Skeletal muscle cell (primary cell): Measurements from ENCODE around the gene PRUNE2.

Source experiments
- DNase-seq: peaks from one replicate; pipeline ENCODE4 v3.0.0-alpha.2; 2010; ENCODE audit warnings: low read depth
- H3K4me3 ChIP-seq: 2 replicates; pipeline ENCODE4 v1.5.1; 2011; ENCODE audit warnings: low read depth, mild to moderate bottlenecking, control low read depth, low read length, moderate library complexity

Gene PRUNE2

DNA sequence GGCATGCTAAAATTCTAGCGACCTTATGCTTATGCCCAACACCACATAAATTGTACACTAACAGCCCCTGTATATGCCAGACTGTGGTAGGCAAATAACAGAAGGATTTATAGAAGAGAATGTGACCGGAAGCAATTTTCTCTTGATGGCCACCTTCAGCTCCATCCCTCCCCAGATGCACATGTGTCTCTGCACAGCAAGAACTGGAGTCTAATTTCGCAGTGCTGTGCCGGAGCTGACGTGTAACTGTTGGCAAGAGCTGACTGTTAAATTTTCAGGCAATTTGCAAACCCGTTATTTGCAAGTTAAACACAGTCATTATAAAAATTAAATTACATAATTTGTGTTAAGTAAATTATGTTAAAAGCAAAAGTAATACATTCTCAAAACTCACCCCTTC is 93.3 kb downstream of the PRUNE2 start:
- H3K4me3 ChIP-seq, result no peak overlapping the region
- DNase-seq, result no peak

DNA sequence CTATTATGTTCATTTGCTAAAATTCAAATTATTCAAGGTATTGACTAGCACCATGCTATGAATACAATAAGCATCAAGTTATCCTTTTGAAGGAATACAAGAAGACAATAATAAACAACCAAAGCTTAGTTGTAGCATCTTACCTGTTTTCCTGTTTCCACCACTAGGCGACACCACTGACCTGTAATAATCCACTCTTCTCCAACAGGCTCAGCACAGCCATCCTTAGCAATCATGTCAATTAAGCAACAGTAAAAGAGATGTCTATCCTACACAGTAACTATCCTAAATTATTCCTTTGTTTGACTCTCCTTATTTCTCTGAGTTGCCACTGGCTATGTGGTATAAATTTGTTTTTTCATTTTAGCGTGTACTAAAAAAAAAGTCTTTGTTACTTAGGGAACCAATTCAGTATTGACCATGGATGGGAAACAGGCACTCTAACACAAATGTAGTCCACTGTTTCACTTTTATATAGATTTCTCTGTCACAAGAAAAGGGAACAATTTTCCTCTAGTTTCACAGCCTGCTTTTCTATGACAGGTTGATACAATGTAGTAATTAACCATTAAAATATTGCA is 95.4 kb downstream of the PRUNE2 start:
- no peak for DNase-seq
- no peak overlapping the region for H3K4me3 ChIP-seq

DNA sequence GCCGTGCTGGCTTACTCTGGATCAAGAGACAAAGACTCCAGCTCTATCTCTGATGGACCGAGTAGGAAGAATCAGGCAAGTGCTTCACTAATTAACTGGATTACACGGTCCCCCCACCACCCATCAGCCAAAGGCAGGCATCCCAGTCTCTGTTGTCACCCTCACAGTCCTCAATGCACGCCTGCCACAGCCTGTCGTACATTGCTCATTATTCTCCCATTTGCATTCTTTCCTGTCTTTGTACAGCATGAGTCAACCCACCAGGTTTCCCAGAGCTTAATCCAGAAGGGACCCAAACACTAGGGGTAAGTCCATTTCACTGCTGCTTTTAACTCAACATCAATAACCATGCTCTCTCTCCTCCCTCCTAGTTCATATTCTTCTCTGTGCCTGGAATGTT is 97.3 kb downstream of the PRUNE2 start:
- DNase-seq, result no peak
- H3K4me3 ChIP-seq, result no peak overlapping the region

DNA sequence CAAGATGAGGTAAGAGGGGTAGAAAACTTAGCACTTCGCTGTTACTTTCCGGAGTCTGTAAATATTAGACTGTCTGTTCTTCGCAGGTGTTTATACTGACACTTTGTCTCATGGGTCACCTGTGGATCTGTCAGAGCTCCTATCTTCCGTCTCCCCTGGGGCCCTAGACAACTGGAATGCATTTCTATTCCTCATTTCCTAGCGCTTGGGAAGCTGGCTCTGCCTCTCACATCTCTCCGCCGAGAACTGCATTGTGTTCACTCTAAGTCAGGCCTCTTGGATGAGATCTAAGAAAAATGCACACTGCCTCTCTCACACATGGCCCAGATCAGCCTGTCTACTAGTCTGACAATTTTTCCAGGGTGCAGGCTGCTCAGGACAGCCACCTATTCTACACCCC is 102.2 kb downstream of the PRUNE2 start:
- no peak overlapping the region for H3K4me3 ChIP-seq
- no peak for DNase-seq

DNA sequence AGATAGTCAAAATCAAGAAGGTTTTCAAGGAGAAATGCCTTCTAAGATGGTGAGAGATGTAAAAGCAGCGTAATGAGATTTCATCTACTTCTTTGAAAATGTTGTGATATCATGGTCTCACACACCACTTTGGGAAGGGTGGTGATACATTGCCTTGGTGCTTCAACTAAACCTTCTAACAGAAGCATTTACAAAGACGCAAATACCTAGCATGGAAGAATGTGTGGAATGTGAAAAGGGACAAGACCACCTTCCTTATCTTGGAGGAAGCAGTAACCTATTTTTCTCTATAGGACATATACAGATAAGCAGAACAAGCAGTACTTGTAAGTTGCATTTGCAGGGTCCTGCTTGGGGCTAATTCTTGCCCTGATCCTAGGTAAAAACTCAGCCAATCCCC is 102.8 kb downstream of the PRUNE2 start:
- H3K4me3 ChIP-seq, result no peak overlapping the region
- DNase-seq, result no peak

DNA sequence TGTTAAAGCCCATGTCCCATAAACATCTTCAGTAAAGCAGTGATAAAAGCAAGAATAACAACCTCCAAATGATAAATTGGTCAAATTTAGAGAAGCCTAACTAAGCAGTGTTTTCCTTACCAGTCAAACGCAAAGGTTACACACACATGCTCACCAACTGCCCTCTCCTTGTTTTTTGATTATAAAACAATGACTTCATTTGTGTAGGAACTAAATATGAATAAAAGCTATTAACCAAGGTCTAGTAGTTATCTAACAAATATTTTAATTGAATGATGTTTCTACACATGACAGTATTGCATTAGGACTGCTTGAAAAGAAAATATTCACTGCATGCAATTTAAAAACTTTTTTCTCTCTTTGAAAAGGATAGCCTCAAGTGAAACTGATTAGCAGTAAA is 105.0 kb downstream of the PRUNE2 start:
- no peak overlapping the region for H3K4me3 ChIP-seq
- DNase-seq, result no peak

DNA sequence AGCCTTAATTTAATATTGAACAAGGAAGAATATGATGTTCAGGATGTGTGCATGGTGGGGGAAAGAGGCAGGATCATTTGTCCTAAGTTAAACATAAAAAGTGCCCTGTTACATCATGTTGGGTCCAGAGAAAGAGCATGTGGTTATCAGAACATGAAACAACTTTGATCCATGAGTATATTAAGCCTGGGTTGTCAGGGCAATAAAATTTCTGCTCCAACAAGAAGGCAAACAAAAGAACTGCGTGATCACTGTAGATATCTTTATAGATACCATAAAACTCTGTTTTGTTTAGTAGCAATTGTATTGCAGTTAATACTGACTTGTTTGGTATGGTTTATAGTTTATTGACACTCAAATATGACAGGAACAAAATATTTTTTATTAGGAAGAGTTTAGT is 106.4 kb downstream of the PRUNE2 start:
- H3K4me3 ChIP-seq, result no peak overlapping the region
- no peak for DNase-seq

DNA sequence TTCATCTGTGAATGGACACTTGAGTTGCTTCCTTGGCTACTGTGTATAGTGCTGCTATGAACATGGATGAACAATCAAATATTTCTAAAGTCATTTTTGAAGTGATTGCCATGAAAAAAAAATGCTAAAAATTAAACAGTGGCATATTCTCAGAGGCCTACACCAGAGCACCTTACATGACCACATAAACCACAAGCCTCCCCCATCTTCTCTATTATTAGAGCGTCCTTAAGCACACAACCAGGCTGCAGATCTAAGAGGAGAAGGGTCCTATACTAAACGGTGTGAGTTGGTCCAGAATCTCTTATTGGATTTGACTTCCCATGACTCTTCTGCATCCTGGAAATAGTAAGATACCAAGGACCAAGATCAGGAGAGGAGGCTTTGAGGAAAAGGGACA is 107.4 kb downstream of the PRUNE2 start:
- H3K4me3 ChIP-seq, result no peak overlapping the region
- DNase-seq, result no peak

DNA sequence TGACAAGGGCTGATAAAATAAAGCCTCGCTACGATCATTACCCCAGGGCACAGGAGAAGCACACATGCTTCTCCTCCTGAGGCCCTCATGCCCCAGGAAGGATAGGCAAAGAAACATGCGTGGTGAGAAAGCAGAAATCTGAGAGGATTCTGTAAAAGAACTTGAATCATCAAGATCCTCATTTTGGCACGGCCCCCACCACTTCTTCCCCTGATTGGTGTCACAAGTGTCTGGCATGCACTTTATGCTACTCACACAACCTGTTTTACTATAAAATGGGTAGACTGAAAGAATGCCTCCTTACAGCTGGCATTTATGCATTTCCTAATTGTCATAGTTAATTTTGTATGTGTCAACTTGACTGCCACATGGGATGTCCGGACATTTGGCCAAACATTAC is 109.6 kb downstream of the PRUNE2 start:
- DNase-seq, result no peak

DNA sequence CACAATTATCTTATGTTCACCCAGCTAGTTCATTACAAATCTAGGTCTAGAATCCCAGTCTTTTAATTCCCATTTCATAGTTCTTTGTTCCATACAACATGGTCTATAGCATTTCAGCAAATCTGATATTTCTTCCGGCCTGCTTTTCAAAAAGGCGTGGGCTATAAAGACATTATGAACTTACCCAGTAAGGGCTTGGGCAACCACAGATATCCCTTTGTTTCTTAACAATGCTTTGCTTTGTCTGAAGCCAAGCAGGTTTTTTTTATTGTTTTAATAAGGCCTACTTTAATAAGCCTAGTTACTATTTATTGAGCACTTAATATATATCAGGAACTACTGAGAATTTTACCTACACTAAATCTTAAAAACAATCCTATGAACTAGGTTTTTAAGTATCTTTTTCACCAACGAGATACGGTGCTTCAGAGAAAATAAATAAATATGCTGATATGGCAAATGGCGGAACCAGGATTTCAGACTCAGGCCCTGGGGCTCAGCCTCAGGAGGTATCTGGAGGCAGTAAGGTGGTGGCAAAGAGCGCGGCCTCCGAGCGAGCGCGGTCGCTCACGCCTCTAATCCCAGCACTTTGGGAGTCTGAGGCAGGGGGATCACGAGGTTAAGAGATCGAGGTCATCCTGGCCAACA is 112.0 kb downstream of the PRUNE2 start:
- no peak for DNase-seq
- no peak overlapping the region for H3K4me3 ChIP-seq

More for the DNA sequence above, 109.6 kb downstream of the PRUNE2 start:
- H3K4me3 ChIP-seq, result no peak overlapping the region

DNA sequence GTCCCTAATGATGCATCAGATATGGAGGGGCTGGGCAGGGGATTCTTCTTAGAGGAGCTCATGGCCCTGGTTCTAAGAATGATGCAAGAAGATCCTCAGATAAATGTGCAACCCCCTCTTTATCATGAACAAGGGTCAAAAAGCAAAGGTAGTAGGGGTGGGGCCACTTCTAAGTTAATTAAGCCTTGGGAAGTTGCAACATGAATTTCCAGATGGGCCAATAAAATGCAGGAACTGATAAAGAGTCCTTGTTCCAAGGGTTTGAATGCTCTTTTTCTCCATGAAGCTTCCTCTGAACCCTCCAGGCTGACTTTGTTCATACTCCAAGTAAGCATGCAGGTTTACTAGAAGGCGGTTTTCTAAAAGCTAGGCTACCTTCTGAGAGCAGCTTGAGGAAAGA is 116.1 kb downstream of the PRUNE2 start:
- DNase-seq, result no peak
- H3K4me3 ChIP-seq, result no peak overlapping the region

DNA sequence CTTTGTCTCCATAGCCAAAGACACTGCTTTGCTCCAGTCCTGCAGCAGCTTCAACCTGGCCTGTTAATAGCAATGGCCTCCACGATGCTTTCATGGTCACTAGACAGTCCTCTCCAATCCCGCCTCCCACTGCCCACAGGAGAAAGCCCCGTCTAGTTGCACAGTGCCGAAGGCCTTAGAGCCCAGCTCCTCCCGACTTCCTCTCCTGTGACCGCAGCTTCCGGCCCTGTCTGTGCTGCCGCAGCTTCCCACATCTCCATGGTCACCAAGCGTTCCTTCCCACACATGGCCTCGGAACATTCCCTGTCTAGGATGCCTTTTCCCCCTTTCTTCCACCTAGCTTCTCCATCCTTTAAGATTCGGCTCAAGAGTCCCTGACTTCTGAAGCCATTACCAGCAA is 118.2 kb downstream of the PRUNE2 start:
- DNase-seq, result no peak
- H3K4me3 ChIP-seq, result no peak overlapping the region

DNA sequence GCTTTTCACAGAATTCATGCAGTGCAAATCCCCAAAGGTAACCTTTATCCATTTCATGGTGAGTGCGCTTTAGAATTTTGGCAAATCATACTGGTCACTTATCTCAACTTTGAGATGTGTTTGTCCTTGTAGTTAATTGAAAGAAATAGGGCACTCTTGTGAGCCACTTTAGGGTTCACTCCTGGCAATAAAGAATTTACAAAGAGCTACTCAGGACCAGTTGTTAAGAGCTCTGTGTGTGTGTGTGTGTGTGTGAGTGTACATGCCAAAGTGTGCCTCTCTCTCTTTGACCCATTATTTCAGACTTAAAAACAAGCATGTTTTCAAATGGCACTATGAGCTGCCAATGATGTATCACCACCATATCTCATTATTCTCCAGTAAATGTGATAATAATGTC is 120.4 kb downstream of the PRUNE2 start:
- no peak overlapping the region for H3K4me3 ChIP-seq
- no peak for DNase-seq

DNA sequence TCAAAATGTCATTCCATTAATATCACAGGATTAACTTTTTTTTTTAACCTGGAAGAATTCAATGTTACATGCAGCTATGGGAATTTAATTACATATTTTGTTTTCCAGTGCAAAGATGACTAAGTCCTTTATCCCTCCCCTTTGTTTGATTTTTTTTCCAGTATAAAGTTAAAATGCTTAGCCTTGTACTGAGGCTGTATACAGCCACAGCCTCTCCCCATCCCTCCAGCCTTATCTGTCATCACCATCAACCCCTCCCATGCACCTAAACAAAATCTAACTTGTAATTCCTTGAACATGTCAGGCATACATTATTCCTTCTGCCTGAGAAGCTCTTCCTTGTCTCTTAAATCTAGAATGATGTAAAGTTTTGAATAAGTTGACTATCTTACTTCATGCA is 121.0 kb downstream of the PRUNE2 start:
- H3K4me3 ChIP-seq, result no peak overlapping the region

DNA sequence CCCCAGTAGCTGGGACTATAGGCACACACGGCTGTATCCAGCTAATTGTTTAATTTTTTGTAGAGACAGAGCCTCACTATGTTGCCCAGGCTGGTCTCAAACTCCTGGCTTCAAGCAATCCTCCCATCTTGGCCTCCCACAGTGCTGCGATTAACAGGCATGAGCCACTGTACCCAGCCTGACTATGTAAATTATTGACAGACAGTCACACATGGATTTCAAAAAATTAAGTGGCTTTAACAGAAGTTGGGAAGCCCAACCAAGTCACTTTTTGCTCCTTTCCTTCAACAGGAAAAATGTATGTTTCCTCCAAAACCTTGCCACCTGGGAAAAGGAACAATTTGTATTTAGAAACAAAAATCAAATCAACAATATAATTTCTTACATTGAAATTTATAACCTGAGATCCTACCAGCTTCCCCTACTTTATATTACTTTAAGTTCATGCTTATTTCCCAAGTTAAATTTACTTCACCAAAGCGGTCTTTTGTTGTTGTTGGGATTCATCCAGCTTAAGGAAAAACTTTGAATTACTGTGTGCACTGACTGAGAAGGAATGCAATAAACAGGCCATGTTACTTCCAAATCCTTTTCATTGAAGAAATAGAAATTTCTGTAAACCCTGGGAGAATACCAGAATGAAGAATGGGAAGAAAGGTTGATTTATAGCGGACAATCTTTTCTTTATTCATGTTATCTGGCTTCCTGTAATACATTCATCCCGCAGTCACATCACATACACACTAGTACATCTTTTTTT is 133.0 kb downstream of the PRUNE2 start:
- DNase-seq, result peak; percentile 16
- H3K4me3 ChIP-seq, result no peak overlapping the region

More for the DNA sequence above, 121.0 kb downstream of the PRUNE2 start:
- no peak for DNase-seq

DNA sequence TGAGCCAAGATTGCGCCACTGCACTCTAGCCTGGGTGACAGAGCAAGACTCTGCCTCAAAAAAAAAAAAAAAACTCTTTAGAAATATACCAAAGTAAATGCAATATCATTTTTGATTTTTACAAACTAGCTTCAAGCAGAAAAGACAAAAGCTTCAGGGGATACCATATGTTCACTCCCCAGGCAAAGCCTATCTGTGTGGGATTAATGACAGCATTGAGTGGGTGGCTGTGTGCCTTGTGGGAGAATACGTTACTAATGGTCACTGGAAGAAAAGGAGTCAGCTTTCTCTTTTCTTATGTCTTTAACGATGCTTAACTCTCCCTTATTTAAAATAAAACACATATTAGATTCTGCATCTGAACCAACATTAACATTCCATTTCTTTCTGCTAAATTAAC is 139.8 kb downstream of the PRUNE2 start:
- no peak for DNase-seq
- no peak overlapping the region for H3K4me3 ChIP-seq

DNA sequence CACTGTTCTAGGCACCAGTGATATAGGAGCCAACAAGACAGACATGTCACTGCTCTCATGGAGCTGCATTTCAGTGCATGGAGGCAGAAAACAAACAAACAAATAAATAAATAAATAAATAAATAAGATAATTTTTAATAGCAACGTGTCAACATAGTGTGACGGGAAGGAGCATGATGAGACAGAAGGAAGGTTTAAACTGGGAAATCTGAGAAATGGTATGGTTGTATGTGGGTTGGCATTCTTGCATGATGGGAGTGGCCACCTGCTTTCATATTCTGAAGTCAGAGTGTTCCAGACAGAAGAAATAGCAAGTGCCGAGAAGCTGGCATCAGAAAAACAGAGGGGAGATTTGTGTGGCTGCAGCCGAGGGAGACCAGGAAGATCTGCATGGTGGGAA is 141.8 kb downstream of the PRUNE2 start, which contains the start of gene PCA3:
Gene PCA3 (plus strand): TSS at position 301 of the 400 bp plus-strand sequence.
- no peak for DNase-seq
- H3K4me3 ChIP-seq, result no peak within 1 kb of the TSS

DNA sequence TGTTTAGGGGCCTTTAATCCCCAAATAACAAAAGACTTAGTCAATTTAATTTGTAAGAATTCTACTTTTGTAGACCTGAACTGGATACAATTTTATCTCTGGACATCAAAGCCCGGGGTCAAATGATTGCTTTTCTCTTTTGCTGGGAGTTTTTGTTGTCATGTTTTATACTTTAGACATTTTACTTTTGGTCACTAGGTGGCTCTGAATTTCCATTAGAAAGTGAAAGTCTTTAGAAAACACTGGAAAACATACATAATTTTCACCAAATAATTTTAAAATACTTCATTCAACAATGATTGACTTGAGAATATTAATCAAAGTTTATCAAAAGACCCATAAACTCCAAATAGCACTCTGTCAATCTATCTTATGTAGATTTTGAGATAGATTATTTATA is 144.5 kb downstream of the PRUNE2 start:
- no peak overlapping the region for H3K4me3 ChIP-seq
- DNase-seq, result no peak

DNA sequence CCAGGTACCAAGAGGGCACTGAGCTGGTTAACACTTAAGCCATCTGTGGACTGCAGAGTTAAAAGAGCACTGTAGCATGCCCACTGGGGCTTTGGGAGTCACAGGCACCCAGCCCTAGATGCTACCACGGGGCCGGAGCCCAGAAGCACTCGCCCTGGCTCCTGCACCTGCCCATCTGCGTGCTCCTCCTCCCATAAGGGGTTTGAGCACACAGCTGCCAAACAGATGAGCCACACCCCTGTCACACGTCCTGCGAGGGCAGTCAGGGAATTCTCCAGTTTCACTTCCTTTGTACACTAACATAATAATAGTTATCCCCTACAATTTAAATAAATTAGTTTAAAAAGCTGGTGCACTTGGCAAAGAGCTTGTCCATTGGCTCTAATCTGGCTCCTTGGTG is 146.2 kb downstream of the PRUNE2 start:
- no peak for DNase-seq
- H3K4me3 ChIP-seq, result no peak overlapping the region

DNA sequence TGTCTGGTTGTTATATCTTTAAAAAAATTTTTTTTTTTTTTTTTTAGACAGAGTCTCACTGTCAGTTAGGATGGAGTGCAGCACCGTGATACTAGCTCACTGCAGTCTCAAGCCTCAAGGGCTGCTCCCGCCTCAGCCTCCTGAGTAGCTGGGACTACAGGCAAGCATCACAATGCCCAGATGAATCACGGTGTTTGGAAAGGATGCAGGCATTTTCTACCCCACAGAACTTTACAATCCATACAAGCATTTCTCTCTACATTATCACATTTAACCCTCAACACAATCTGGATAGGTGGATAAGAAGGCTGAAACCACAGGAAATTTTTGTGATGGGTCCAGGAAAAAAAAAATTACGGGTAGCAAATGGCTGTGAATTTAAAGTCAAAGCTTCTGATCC is 147.4 kb downstream of the PRUNE2 start:
- DNase-seq, result no peak
- H3K4me3 ChIP-seq, result no peak overlapping the region
